ENCODE data around the gene RHEBL1.

Gene RHEBL1

DNA sequence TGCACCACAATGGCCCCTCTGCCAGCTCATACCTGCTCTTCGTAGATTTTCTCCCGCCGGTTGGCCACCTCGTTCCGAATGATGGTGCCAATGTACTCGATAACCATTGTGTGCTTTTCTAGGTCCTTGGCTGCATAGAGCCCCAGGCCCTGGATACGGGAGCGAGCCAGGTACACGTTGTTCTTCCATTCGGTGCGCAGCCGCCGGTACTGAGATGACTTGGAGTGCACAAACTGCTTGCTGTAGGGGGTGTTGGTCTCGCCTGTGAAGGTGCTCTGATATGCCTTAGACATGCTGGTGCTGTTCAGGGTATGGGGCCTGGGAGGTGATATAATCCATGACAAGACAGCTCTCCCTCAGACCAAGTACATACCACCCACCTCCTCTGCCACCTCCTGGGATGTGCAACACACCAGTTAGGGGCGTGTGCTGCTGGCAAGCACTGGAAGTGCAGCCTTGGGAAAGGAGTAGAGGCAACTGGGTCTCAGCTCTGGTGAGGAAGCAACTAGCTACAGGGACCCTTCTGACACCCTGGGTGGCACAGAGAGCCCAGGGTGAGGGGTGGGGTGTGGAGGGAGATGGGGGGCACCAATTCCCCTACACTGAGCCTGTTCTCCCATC is 47.1 kb downstream of the RHEBL1 start:
- no peak for TF ChIP-seq FOXM1 (IDR thresholded peaks at IDR 0.05; ENCODE audit: borderline replicate concordance, low read depth)
- no peak for TF ChIP-seq EP300 (IDR thresholded peaks at IDR 0.05; ENCODE audit: borderline replicate concordance)
- TF ChIP-seq NFIC (IDR thresholded peaks at IDR 0.05), result no peak
- TF ChIP-seq EGR1 (IDR thresholded peaks at IDR 0.05), result no peak
- TF ChIP-seq ZBTB7A (IDR thresholded peaks at IDR 0.05; ENCODE audit: low read depth), result no peak
- TF ChIP-seq YY1 (IDR thresholded peaks at IDR 0.05; ENCODE audit: low read depth), result no peak
- TF ChIP-seq TAF1 (IDR thresholded peaks at IDR 0.05; ENCODE audit: low read depth), result no peak
- no peak for TF ChIP-seq TEAD4 (IDR thresholded peaks at IDR 0.05)
- TF ChIP-seq CEBPB (IDR thresholded peaks at IDR 0.05), result no peak
- no peak for TF ChIP-seq CREB1 (IDR thresholded peaks at IDR 0.05; ENCODE audit: low read depth)
- TF ChIP-seq REST (IDR thresholded peaks at IDR 0.05; ENCODE audit: low read depth), result no peak
- TF ChIP-seq, protein P1, sequence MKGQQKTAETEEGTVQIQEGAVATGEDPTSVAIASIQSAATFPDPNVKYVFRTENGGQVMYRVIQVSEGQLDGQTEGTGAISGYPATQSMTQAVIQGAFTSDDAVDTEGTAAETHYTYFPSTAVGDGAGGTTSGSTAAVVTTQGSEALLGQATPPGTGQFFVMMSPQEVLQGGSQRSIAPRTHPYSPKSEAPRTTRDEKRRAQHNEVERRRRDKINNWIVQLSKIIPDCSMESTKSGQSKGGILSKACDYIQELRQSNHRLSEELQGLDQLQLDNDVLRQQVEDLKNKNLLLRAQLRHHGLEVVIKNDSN (IDR thresholded peaks at IDR 0.05), result no peak
- TF ChIP-seq MAX (IDR thresholded peaks at IDR 0.05), result no peak
- no peak for TF ChIP-seq TCF12 (IDR thresholded peaks at IDR 0.05; ENCODE audit: low read depth)
- no peak for TF ChIP-seq RAD21 (IDR thresholded peaks at IDR 0.05; ENCODE audit: low read depth)

- no peak for TF ChIP-seq TAF1 (IDR thresholded peaks at IDR 0.05; ENCODE audit: low read depth)
- no peak for TF ChIP-seq CEBPB (IDR thresholded peaks at IDR 0.05)
- TF ChIP-seq NFIC (IDR thresholded peaks at IDR 0.05), result no peak
- no peak for TF ChIP-seq MAX (IDR thresholded peaks at IDR 0.05)
- no peak for TF ChIP-seq FOXM1 (IDR thresholded peaks at IDR 0.05; ENCODE audit: borderline replicate concordance, low read depth)
- TF ChIP-seq REST (IDR thresholded peaks at IDR 0.05; ENCODE audit: low read depth), result no peak
- TF ChIP-seq ZBTB7A (IDR thresholded peaks at IDR 0.05; ENCODE audit: low read depth), result no peak
- TF ChIP-seq TEAD4 (IDR thresholded peaks at IDR 0.05), result no peak
- TF ChIP-seq EP300 (IDR thresholded peaks at IDR 0.05; ENCODE audit: borderline replicate concordance), result no peak
Measured at GRCh38 chr12:49021292-49021915, 48.4 kb downstream of the RHEBL1 start.

DNA sequence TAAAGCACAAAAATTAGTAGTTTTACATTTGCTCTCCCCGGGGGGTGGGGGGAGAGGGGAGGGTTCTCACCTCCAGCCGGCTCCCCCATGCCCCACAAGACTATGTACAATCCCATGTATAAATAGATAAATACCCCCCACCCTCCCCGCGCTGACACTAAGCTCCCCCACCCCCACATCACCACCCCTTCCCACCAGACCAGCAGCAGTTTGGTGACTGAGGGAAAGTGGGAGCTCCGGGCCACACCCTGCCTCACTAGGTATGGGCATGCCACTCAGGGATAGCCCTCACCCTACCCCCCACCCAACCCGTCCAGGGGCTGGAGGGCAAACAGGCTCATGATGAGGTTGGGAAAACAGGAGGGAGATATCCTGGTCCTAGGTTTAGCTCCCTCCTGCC is 49.3 kb downstream of the RHEBL1 start:
- TF ChIP-seq FOXM1 (IDR thresholded peaks at IDR 0.05; ENCODE audit: borderline replicate concordance, low read depth) (no peak), RAD21 (IDR thresholded peaks at IDR 0.05; ENCODE audit: low read depth) (no peak), CEBPB (IDR thresholded peaks at IDR 0.05) (no peak), ZBTB7A (IDR thresholded peaks at IDR 0.05; ENCODE audit: low read depth) (no peak), TAF1 (IDR thresholded peaks at IDR 0.05; ENCODE audit: low read depth) (no peak), NFIC (IDR thresholded peaks at IDR 0.05) (no peak), TEAD4 (IDR thresholded peaks at IDR 0.05) (no peak), REST (IDR thresholded peaks at IDR 0.05; ENCODE audit: low read depth) (no peak), TCF12 (IDR thresholded peaks at IDR 0.05; ENCODE audit: low read depth) (no peak), YY1 (IDR thresholded peaks at IDR 0.05; ENCODE audit: low read depth) (no peak), EP300 (IDR thresholded peaks at IDR 0.05; ENCODE audit: borderline replicate concordance) (no peak), MAX (IDR thresholded peaks at IDR 0.05) (no peak), EGR1 (IDR thresholded peaks at IDR 0.05) (no peak), CREB1 (IDR thresholded peaks at IDR 0.05; ENCODE audit: low read depth) (no peak)
- TF ChIP-seq, protein P1 (IDR thresholded peaks at IDR 0.05), result no peak

All from Ishikawa (cell line).